C4-2B (cell line): ENCODE measurements around the gene ALDOA.
A peak's percentile ranks its signal among the peaks of the same experiment; 100 is the strongest.

Source experiments
- H3K27ac ChIP-seq: fragments of 450-650 bp; 2 replicates; pipeline ENCODE4 v1.5.1; 2017
- ZFX ChIP-seq: fragments of 450-650 bp; IDR thresholded peaks from 2 replicates; pipeline ENCODE4 v1.6.1; 2017
- TF ChIP-seq, protein P1 (sequence below): fragments of 450-650 bp; conservative IDR thresholded peaks from 2 replicates; pipeline ENCODE4 v1.5.1; 2017; ENCODE audit warnings: mild to moderate bottlenecking

The ALDOA gene

GRCh38 chr16:30087181-30087898 is 21.8 kb downstream of the ALDOA start:
- TF ChIP-seq ZFX: no peak
- TF ChIP-seq, protein P1, sequence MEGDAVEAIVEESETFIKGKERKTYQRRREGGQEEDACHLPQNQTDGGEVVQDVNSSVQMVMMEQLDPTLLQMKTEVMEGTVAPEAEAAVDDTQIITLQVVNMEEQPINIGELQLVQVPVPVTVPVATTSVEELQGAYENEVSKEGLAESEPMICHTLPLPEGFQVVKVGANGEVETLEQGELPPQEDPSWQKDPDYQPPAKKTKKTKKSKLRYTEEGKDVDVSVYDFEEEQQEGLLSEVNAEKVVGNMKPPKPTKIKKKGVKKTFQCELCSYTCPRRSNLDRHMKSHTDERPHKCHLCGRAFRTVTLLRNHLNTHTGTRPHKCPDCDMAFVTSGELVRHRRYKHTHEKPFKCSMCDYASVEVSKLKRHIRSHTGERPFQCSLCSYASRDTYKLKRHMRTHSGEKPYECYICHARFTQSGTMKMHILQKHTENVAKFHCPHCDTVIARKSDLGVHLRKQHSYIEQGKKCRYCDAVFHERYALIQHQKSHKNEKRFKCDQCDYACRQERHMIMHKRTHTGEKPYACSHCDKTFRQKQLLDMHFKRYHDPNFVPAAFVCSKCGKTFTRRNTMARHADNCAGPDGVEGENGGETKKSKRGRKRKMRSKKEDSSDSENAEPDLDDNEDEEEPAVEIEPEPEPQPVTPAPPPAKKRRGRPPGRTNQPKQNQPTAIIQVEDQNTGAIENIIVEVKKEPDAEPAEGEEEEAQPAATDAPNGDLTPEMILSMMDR: no peak

GRCh38 chr16:30088237-30088831 is 22.8 kb downstream of the ALDOA start:
- no peak for TF ChIP-seq ZFX
- TF ChIP-seq, protein P1: no peak
- H3K27ac ChIP-seq: peak overlapping the region; percentile 68

More at GRCh38 chr16:30087181-30087898, 21.8 kb downstream of the ALDOA start:
- no peak overlapping the region for H3K27ac ChIP-seq

GRCh38 chr16:30088832-30089624 is 23.5 kb downstream of the ALDOA start:
- no peak for TF ChIP-seq ZFX
- TF ChIP-seq, protein P1: no peak
- peak overlapping the region; percentile 68 for H3K27ac ChIP-seq

DNA sequence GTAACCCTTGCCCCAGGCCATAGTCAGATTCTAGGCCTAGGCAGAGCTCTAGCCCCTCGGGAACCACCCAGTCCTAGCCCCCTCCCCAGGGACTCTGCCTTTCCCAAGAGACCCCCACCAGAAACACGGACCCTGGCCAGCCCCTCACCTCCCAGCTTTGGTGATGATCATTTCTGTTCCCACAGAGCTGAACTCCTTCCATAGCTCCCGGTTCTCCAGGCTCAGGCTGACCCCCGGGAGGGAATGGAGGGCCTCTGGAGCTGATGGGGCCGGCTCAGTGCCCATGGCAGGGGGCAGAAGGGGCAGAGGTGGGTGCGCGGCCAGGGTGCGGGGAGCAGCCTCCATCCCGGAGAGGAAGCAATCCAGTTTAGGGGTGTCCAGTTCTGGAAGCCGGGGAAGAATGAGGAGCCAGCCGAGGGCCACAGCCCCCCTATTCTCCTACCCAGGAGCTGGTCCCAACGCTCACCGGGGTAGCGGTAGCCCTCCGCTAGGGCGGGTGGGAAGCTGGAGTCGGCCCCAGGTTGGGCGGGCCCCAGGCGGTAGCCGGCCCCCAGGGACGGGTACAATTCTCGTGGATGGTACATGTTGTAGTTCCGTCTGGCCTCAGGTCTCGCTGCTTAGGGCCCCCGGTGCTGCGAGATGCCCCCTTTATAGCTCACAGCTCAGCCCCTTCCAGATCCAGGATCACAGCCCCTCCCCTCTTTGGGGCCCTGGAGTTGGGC is 25.2 kb downstream of the ALDOA start:
- no peak for TF ChIP-seq ZFX
- TF ChIP-seq, protein P1: no peak
- peak overlapping the region; percentile 68 for H3K27ac ChIP-seq

DNA sequence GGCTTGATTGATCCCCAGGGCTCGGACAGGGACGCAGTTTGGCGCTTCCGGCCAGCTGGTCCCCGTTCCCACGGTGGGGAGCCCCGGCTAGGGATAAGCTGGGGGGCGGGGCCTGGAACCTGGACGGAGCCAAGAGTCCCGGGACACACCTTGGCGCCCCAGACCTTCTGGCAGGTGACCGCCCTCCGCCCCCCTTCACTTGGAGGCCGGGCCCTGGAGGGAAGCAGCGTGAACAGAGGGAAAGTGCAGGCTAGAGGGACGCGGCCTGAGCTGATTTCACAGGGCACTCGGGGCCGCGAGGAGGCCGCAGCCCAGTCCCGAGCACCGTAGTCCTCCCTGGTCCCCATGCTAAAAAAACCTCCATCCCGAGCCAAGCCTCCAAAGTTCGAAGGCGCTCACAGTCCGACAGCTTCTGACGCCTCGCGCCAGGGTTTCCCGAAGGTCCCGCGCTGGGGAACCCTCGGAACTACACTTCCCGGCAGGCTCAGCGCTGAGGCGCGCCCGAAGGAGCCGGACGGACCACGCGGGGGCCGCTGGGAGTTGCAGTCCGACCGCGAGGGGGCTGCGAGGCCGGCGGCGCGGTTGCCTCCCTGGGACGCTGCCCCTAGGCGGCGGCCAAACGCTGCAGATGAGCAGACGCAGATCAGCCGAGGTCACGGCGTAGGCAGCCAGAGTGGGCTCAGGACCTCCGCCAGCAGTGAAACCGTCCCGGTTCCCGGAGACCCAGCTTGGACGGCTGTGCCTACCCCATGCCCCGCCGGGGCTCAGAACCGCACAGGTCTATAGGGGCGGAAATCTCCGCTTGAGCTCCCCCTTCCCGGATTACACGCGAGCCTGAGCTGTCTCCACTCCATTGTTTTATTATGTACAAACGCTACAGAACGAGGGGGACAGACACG is 26.2 kb downstream of the ALDOA start, which contains the start of gene TBX6:
TSS of gene TBX6 (minus strand) at position 451 of the 899 bp plus-strand sequence. CDS start 731 bp downstream, outside the sequence.
- H3K27ac ChIP-seq: peak within 1 kb of the TSS; percentile 68
- TF ChIP-seq ZFX: no peak
- TF ChIP-seq, protein P1: peak; percentile 91

DNA sequence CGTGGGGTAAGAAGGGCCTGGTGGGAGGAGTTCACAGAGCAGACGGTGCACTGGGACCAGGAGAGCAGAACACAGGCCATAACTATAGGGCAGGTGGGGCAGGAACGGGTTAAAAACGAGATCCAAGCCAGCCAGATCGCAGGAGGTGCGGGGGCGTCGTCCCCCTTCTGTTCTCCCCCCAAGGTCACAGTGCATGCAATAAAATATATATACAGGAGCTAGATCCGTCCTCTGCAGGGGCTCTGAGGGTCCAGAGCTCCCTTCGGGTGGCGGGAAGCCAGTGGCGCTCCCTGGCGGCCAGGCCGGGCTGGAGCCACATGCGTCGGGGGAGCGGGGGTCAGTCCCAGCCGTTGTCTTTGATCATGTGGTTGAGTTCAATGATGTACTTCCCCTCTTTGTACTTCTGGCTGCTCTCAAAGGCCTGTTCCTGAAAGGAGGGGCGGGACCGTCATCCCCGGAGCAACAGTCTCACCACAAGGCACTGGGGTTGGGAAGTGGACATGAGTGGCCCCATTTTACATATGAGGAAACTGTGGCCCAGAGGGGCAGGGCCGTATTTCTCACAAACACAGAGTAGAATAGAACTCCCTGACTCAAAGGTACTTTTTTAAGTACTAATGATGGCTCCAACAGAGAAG is 26.9 kb downstream of the ALDOA start:
- H3K27ac ChIP-seq: peak overlapping the region; percentile 68
- no peak for TF ChIP-seq ZFX
- TF ChIP-seq, protein P1: peak; percentile 77
